HCT116 (cell line): ENCODE measurements around the gene LSP1. TPM values are rescaled to one million over a fixed set of nuclear protein-coding genes. Genes with fewer than 3 reads are reported as not detected.

Experiments
- ATAC-seq: fragments of 200-7000 bp; cut with Tn5 transposase; 2 replicates; pipeline ENCODE4 v1.9.1; 2020; ENCODE audit warnings: mild to moderate bottlenecking, moderate library complexity
- BruUV-seq: library from RNA; stranded (reverse); fragments of 400-500 nt; replicated peaks from 2 replicates; lab custom pipeline; 2021; lab: Mats Ljungman, UMichigan
- CTCF ChIA-PET: fragments of 300-600 bp; sonication (Branson Sonifier 250); formaldehyde crosslinking; loops from one replicate; lab custom pipeline; 2021; ENCODE audit warnings: antibody characterized with exemption; lab: Charles Lee
- POLR2A ChIA-PET: fragments of 300-600, 350-600 bp; sonication (Branson Sonifier 250); formaldehyde crosslinking; loops from one replicate; lab custom pipeline; 2021; ENCODE audit warnings: antibody characterized with exemption; lab: Charles Lee
- RAD21 ChIA-PET, 2 experiments: fragments of 300-600 bp; sonication (Branson Sonifier 250); formaldehyde crosslinking; loops; one replicate each; lab custom pipeline; 2023; ENCODE audit warnings: low total read pairs in 2 of 2; ENCODE audit not compliant: uncharacterized antibody in 2 of 2, unreplicated experiment in 2 of 2, low non-redundant PET in 1 of 2; lab: Charles Lee
- DNase-seq: peaks from one replicate; pipeline ENCODE4 v3.0.0-alpha.2; 2010; ENCODE audit warnings: low read depth, low spot score
- H2AFZ ChIP-seq: fragments of 200-600 bp; shearing (Covaris generic), sonication (generic); 2 replicates; pipeline ENCODE4 v1.6.1; 2017; ENCODE audit warnings: low read depth, mixed run types, mixed read lengths, antibody characterized with exemption, low read length; ENCODE audit not compliant: poor library complexity, severe bottlenecking
- H3K27ac ChIP-seq: 2 replicates; pipeline ENCODE4 v1.5.1; 2012; ENCODE audit warnings: low read depth, low read length
- H3K27me3 ChIP-seq: fragments of 200-600 bp; sonication (generic); 2 replicates; pipeline ENCODE4 v1.6.1; 2016; ENCODE audit warnings: mixed run types, low read length, mixed read lengths; ENCODE audit not compliant: insufficient read depth
- H3K36me3 ChIP-seq, 2 experiments: fragments of 200-500 bp in 1 of 2; fragments of 200-600 bp in 1 of 2; sonication (Bioruptor generic) in 1 of 2; sonication (generic) in 1 of 2; 2 replicates each; pipeline versions ENCODE4 v1.5.1 to v1.6.1; 2014 to 2016; ENCODE audit warnings: low read length in 2 of 2, inconsistent platforms in 1 of 2, mixed read lengths in 1 of 2, mixed run types in 1 of 2; ENCODE audit not compliant: insufficient read depth in 2 of 2, control insufficient read depth in 1 of 2
- H3K4me1 ChIP-seq, 2 experiments: fragments of 200-600 bp in 1 of 2; sonication (generic) in 1 of 2; 2 replicates each; pipeline versions ENCODE4 v1.5.1 to v1.6.1; 2012 to 2017; ENCODE audit warnings: low read length in 2 of 2, inconsistent platforms in 1 of 2, mild to moderate bottlenecking in 1 of 2, mixed read lengths in 1 of 2, mixed run types in 1 of 2, moderate library complexity in 1 of 2; ENCODE audit not compliant: insufficient read depth in 2 of 2, control insufficient read depth in 1 of 2
- H3K4me2 ChIP-seq: fragments of 200-600 bp; sonication (generic); 2 replicates; pipeline ENCODE4 v1.6.1; 2017; ENCODE audit warnings: mixed run types, low read length, mixed read lengths
- H3K4me3 ChIP-seq, 2 experiments: fragments of 200-600 bp in 1 of 2; sonication (generic) in 1 of 2; replicated peaks in 1 of 2; 2 replicates each; pipeline ENCODE4 v1.5.1; 2011 to 2016; ENCODE audit warnings: low read length in 2 of 2, control low read depth in 1 of 2, low read depth in 1 of 2, mild to moderate bottlenecking in 1 of 2, mixed read lengths in 1 of 2, mixed run types in 1 of 2
- H3K79me2 ChIP-seq: fragments of 200-600 bp; sonication (generic); 2 replicates; pipeline ENCODE4 v1.6.1; 2017; ENCODE audit warnings: mild to moderate bottlenecking, mixed run types, low read length, moderate library complexity, mixed read lengths; ENCODE audit not compliant: insufficient read depth
- H3K9ac ChIP-seq: fragments of 200-600 bp; sonication (generic); 2 replicates; pipeline ENCODE4 v1.6.1; 2016; ENCODE audit warnings: low read length, mixed read lengths
- H3K9me2 ChIP-seq: fragments of 200-600 bp; sonication (generic), shearing (Covaris generic); 2 replicates; pipeline ENCODE4 v1.6.1; 2017; ENCODE audit warnings: mixed run types, mild to moderate bottlenecking, moderate library complexity; ENCODE audit not compliant: insufficient read depth
- H3K9me3 ChIP-seq, 2 experiments: fragments of 200-500 bp in 1 of 2; fragments of 200-600 bp in 1 of 2; sonication (Bioruptor generic) in 1 of 2; sonication (generic) in 1 of 2; 2 replicates each; pipeline ENCODE4 v1.6.1; 2014 to 2017; ENCODE audit warnings: low read length in 2 of 2, mixed read lengths in 2 of 2, inconsistent platforms in 1 of 2, low read depth in 1 of 2, mild to moderate bottlenecking in 1 of 2, mixed run types in 1 of 2, moderate library complexity in 1 of 2; ENCODE audit not compliant: control insufficient read depth in 1 of 2, insufficient read depth in 1 of 2
- H4K20me1 ChIP-seq: fragments of 200-600 bp; sonication (generic), shearing (Covaris generic); 2 replicates; pipeline ENCODE4 v1.6.1; 2017; ENCODE audit warnings: mixed run types, mild to moderate bottlenecking, moderate library complexity; ENCODE audit not compliant: insufficient read depth
- ATF3 ChIP-seq: IDR thresholded peaks from 2 replicates; pipeline ENCODE4 v1.6.1; 2012
- CBX3 ChIP-seq: IDR thresholded peaks from 2 replicates; pipeline ENCODE4 v1.6.1; 2012; ENCODE audit warnings: low read depth
- CEBPB ChIP-seq: IDR thresholded peaks from 2 replicates; pipeline ENCODE4 v1.6.1; 2012; ENCODE audit warnings: low read depth
- EGR1 ChIP-seq: IDR thresholded peaks from 2 replicates; pipeline ENCODE4 v1.6.1; 2012; ENCODE audit warnings: low read depth
- EZH2 ChIP-seq: fragments of 200-600 bp; sonication (generic); IDR thresholded peaks from 2 replicates; pipeline ENCODE4 v1.6.1; 2017; ENCODE audit warnings: antibody characterized with exemption, mixed run types
- EZH2phosphoT487 ChIP-seq: fragments of 200-600 bp; IDR thresholded peaks from 2 replicates; pipeline ENCODE4 v1.6.1; 2018; ENCODE audit warnings: antibody characterized with exemption, borderline replicate concordance
- FOSL1 ChIP-seq: IDR thresholded peaks from 2 replicates; pipeline ENCODE4 v1.6.1; 2012; ENCODE audit warnings: low read depth
- JUND ChIP-seq: IDR thresholded peaks from 2 replicates; pipeline ENCODE4 v1.6.1; 2012
- POLR2A ChIP-seq: IDR thresholded peaks from 2 replicates; pipeline ENCODE4 v1.7.0; 2011; ENCODE audit warnings: borderline replicate concordance; ENCODE audit not compliant: insufficient read depth, insufficient read length; ENCODE audit errors: extremely low read depth
- RAD21 ChIP-seq: IDR thresholded peaks from 2 replicates; pipeline ENCODE4 v1.6.1; 2012; ENCODE audit warnings: low read depth, mild to moderate bottlenecking
- REST ChIP-seq: IDR thresholded peaks from 2 replicates; pipeline ENCODE4 v1.6.1; 2012; ENCODE audit warnings: low read depth
- SIN3A ChIP-seq: IDR thresholded peaks from 2 replicates; pipeline ENCODE4 v1.6.1; 2012; ENCODE audit warnings: low read depth
- SRF ChIP-seq: IDR thresholded peaks from 2 replicates; pipeline ENCODE4 v1.6.1; 2012; ENCODE audit warnings: low read depth
- TCF7L2 ChIP-seq: IDR thresholded peaks from 2 replicates; pipeline ENCODE4 v1.7.0; 2011; ENCODE audit warnings: borderline replicate concordance, inconsistent platforms; ENCODE audit not compliant: insufficient read depth, insufficient read length; ENCODE audit errors: extremely low read depth
- ZFX ChIP-seq: fragments of 450-650 bp; IDR thresholded peaks from 2 replicates; pipeline ENCODE4 v1.6.1; 2017
- ZNF274 ChIP-seq: fragments of 200-500 bp; sonication (Bioruptor generic); IDR thresholded peaks from 2 replicates; pipeline ENCODE4 v1.6.1; 2014; ENCODE audit warnings: mild to moderate bottlenecking, low read depth, low read length, inconsistent platforms
- intact Hi-C: fragments of 100-400 bp; cut with micrococcal nuclease; formaldehyde crosslinking; loops from 2 replicates; pipeline ENCODE4 v1.10.0; 2022
- total RNA-seq: library from RNA; stranded (reverse); gene quantifications from one replicate; pipeline ENCODE4 v1.2.1, GENCODE V29; 2021; ENCODE audit not compliant: unreplicated experiment

The LSP1 gene
- total RNA-seq, 1 experiment from 2014 or later: 1.3 TPM

- POLR2A ChIA-PET: no interaction called here
- ATAC-seq (no peak), DNase-seq (no peak)
- no peaks in the 10 kb centered on the region for H4K20me1 ChIP-seq
- CTCF ChIA-PET: no interaction called here
- H3K79me2 ChIP-seq: no peaks in the 10 kb centered on the region
- no peak overlapping the region for H3K4me2 ChIP-seq
- no peak overlapping the region for H3K4me3 ChIP-seq
- TF ChIP-seq ZNF274 (no peak), CEBPB (no peak), CBX3 (no peak), ZFX (no peak), POLR2A (no peak), RAD21 (no peak), FOSL1 (no peak), TCF7L2 (no peak), EZH2phosphoT487 (no peak), ATF3 (no peak), SIN3A (no peak), SRF (no peak), REST (no peak), EZH2 (no peak), JUND (no peak), EGR1 (no peak)
- RAD21 ChIA-PET: no interaction called here
- H3K9ac ChIP-seq: no peak overlapping the region
- H3K36me3 ChIP-seq: no peaks in the 10 kb centered on the region
- no TSS peak for BruUV-seq
- H3K27ac ChIP-seq: no peak overlapping the region
- no peaks in the 10 kb centered on the region for H3K4me1 ChIP-seq
- H3K9me3 ChIP-seq: no peaks in the 10 kb centered on the region
- H3K27me3 ChIP-seq: peaks cover 20% of the 10 kb centered on the region
- H3K9me2 ChIP-seq: no peaks in the 10 kb centered on the region
- no peak overlapping the region for H2AFZ ChIP-seq
- intact Hi-C loops: loop anchor here (10.0 kb wide), 1 partner anchor 52 kb away; the partner anchor contains the start of gene MRPL23
These were observed 39.7 kb downstream of the LSP1 start for GRCh38 chr11:1892558-1892957.
